Measurements from ENCODE around the gene KLHL35.
A peak's percentile ranks its signal among the peaks of the same experiment; 100 is the strongest.

The KLHL35 gene

GRCh38 chr11:75443043-75443442, 10.0 kb upstream of the KLHL35 start:
- no peak for DNase-seq (ENCODE audit: extremely low read depth in 1 of 2, low read depth in 1 of 2)

GRCh38 chr11:75442161-75442885, 9.3 kb upstream of the KLHL35 start:
- DNase-seq (ENCODE audit: extremely low read depth in 1 of 2, low read depth in 1 of 2) = no peak

DNA sequence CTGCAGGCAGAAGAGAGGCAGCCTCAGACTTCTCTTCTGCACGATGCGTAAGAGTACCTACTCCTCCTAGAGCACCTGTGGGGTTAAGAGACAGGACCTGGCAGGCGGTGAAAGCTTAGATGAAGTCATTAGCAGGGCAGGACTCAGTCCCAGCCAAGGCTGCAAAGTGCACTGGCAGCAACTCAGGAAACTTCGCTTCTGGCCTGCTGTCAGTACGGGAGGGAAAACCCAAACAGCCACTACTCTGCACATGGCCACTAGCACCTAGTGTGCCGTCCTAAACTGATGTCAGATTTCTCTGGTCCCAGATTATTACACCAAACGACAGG, 8.8 kb upstream of the KLHL35 start:
- DNase-seq (ENCODE audit: extremely low read depth in 1 of 2, low read depth in 1 of 2) = no peak

DNA sequence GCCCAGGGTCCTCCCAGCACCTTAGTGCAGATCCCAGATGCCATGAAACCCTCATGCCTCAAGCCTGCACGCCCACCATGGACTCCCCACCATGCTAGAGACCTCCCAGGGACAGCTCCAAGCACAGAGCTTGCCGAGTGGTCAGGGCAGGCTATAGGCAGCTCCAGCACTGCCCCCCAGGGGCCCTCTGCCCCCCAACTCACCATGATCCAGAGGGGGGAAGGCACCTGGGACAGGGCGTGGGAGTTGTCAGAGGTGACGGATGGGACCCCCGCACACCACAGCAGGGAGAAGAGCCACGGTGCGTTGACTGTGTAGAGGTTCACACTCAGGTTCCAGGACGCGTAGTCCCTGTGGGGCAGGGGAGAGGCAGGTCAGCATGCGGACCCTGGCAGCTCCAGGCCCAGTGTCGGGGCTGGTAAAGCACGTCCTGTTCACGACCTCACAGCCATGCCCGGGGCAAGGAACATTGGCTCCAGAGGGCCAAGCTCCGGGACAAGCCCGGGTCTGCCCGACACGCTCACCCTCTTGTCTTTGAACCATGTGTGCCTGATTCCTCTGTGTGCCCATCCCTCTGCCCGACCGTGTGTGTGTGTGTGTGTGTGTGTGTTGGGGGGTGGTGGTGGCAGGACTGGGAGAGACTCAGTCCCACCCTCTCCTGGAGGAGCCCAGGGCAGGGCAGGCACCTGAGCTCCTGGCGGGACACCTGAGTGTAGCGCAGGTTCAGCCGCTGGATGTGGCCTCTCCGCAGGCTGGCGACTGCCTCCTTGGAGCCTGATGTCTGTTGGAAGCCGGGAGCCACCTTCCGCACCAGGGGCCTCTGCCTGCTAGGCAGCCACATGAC, 8.2 kb upstream of the KLHL35 start:
- no peak for DNase-seq (ENCODE audit: extremely low read depth in 1 of 2, low read depth in 1 of 2)

DNA sequence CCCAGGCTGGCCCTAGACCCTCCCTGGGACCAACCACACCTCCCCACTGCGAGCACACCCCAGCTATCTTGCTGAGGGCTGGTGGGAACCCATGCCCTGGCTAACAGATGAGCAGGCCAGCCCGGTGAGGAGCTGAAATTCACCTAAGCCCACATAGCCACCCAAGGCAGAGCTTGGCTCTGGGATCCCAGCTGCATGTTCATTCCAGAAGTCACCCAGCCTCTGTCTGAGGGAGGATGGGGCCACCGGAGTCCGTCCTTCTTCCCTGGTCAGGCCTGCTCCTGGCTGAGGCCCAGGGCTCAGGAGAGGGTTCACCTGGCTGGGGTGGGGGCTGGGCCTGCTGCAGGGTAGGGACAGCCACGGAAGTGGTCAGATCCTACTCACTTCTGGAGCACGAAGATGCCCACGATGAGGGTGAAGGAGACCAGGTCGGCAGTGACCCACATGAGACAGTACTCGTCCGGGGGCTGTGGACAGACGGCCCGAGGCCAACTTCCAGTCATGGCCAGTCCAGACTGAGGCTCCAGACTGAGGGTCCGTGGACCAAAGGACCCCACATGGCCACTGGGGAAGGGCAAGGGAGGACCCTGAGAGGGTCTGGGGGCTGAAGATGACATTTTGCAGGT, 6.6 kb upstream of the KLHL35 start:
- DNase-seq (ENCODE audit: extremely low read depth in 1 of 2, low read depth in 1 of 2) = no peak

GRCh38 chr11:75439026-75439425, 6.0 kb upstream of the KLHL35 start:
- DNase-seq (ENCODE audit: extremely low read depth in 1 of 2, low read depth in 1 of 2) = no peak

- DNase-seq (ENCODE audit: extremely low read depth in 1 of 2, low read depth in 1 of 2) = no peak
Observed at GRCh38 chr11:75437966-75438659, 5.1 kb upstream of the KLHL35 start.

DNA sequence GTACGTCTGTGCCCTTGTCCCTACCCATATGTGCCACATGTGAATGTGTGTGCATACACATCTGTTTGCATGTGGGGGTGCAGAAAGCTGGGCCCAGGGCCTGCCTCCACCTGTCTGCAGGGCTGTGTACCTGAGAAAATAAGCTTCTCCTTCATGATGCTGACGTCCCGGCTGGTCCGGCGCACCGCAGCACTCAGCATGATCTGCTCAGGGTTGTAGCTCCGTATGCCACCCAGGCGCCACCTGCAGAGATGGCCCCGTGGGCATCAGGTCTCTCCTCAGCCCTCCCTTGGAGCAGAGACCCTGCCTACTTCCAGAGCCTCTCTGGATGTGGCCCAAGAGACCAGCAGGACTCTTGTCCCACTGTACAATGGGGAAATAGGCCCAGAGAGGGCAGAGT, 3.8 kb upstream of the KLHL35 start:
- no peak for DNase-seq (ENCODE audit: extremely low read depth in 1 of 2, low read depth in 1 of 2)

- no peak for DNase-seq (ENCODE audit: extremely low read depth in 1 of 2, low read depth in 1 of 2)
Observed at GRCh38 chr11:75435571-75435925, 2.5 kb upstream of the KLHL35 start.

DNA sequence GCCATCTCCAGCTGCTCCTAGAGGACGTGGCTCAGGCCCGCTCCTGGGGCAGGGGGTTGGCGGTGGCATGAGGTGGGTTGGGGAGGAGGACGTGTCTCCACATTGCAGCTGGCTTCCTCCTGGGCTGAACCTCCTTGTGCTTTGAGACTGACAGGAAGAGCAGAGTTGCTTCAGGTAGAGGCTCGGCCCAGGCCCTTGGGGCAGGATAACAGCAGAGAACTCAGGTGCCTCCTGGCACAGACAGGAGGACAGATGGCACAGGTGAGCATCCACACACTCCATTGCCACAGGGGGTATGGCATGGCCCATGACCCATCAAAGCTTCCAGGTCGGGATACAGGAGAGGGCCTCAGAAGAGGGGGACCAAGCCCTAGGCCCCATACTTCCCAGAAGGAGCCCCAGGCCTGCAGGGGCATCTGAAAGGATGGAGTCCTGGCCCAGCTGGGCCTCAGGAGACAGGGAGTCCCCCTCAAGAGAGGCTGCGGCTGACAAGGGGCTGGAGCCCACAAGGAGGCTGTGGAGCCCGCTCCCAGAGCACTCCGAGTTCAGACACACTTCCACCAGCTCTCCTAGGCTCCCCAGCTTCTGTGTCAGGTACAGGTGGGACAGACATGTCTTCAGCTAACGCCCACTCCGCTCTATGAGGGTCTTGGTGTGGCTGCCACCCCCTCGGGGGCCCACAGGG, 2.0 kb upstream of the KLHL35 start:
- no peak for DNase-seq (ENCODE audit: extremely low read depth in 1 of 2, low read depth in 1 of 2)

DNA sequence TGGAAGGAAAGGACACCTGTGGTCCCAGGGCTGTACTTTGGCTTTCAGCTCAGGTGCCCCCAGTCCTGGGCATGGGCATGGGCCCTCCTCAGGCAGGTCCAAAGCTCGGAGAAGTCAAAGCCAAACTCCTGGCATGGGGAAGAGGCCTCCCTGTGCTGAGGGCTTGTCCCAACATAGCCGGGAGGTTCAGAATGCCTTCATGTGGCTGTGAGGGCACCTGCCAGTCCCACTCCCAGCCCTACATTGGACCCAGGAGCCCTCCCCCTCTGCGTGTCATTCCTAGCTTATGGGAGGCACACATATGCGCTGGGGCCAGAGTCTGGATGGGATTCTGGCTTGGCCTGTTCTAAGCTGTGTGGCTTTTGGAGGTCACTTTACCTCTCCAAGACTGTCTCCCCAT, 1.0 kb upstream of the KLHL35 start:
- no peak for DNase-seq (ENCODE audit: extremely low read depth in 1 of 2, low read depth in 1 of 2)

GRCh38 chr11:75433443-75433842, 440 bp upstream of the KLHL35 start:
- no peak for DNase-seq (ENCODE audit: extremely low read depth in 1 of 2, low read depth in 1 of 2)

DNA sequence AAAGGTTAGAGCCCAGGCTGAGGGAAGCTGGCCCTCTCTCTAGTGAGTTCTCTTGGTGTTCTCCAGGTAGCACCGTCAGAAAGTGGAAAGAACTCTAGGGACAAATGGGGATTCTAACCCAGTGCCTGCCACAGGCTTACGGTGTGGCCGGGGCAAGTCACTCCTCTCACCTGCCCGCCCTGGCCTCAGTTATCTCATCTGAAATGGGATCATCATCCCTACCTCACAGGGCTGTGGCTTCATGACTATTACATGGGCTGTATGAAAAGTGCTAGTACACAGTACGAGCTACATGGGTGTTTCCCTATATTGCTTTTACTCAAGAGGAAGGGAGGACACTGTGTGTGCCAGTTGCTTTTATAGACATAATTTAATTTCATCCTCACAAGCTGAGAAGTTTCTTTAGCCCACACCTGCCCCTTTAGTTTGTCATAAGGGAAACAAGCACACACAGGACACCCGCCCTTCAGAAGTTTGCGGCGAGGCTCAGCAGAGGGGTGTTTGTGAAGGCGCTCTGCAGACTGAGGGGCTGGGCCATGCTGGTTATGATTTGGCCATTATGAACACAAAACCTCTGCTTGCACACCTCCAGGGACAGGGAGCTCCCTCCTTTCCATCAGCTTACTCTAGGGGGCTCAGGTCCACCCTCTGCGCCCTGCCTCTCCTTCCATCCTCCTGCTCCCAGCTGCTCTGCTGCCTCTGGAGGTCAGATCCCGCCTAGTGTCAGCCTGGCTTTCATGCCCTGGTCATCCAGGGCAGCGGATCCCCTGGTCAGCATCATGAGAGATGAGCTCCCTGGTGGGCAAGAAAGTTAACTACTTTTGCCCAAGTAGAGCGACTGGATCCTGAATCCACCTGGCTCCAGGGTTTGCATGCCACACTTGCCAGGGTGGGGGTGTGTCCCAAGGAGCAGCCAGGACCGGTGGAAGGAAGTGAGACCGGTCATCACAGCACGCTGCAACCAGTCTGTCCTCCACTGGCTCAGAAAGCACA, 1.2 kb downstream of the KLHL35 start:
- no peak for DNase-seq (ENCODE audit: extremely low read depth in 1 of 2, low read depth in 1 of 2)

GRCh38 chr11:75430714-75431532, 2.1 kb downstream of the KLHL35 start:
- no peak for DNase-seq (ENCODE audit: extremely low read depth in 1 of 2, low read depth in 1 of 2)

GRCh38 chr11:75429902-75430713, 2.9 kb downstream of the KLHL35 start:
- DNase-seq (ENCODE audit: extremely low read depth in 1 of 2, low read depth in 1 of 2) = peak; percentile 29 to 32

- no peak for DNase-seq (ENCODE audit: extremely low read depth in 1 of 2, low read depth in 1 of 2)
Observed at GRCh38 chr11:75429641-75429901, 3.4 kb downstream of the KLHL35 start.

DNA sequence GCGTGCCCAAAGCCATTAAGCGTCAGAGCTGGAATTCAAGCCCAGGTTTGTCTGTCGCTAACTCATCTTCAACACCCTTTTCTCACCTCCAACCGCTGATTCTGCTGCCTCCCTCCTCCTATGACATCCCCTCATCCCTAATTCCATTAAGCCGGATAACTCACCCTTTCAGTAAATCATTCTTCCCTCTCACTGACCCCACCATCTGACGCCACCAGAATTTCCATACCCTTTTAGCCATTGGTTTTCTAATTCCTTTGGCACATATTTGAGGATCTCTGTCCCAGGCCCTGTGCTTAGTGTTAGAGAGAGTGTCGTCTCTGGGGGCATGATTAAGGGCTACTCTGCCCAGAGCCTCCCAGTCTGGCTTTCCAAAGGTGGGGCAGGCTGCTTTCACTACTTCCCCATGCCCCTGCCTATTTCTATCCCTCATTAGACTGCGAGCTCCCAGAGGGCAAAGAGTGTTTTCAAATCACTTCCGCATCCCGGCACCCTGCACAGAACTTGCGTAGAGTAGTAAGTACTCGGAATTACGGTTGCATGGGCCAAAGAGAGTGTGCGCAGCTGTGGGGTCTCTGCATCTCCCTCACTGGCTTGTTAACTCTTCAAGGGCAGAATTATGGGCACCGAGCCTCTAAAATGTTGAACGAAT, 3.9 kb downstream of the KLHL35 start:
- no peak for DNase-seq (ENCODE audit: extremely low read depth in 1 of 2, low read depth in 1 of 2)

DNA sequence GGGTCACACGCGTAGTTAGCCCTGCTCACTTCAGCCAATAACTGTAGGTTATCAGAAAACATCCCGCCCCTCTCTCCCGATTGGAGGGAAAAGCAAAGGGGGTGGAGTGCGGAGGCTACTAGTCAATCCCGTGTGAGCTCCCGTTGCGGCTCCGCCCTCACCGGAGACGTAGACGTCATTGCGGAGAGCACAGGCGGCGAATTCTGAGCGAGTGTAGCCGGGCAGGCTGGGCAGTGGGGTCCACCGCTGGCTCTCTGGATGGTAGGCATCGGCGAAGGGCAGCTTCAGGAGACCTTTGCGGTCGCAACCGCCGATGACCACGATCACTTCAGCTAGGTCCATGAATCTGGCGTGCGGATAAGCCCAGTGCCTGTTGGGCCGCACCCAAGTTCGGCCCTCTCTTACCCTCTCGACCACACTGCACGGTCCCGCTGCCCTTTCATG, 4.7 kb downstream of the KLHL35 start:
- peak in 1 of 2 donors; percentile 72 for DNase-seq (ENCODE audit: extremely low read depth in 1 of 2, low read depth in 1 of 2)

All from stimulated activated CD8-positive, alpha-beta memory T cell treated with anti-CD3 and anti-CD28 coated beads, Interleukin-7, amount 100 ng/mL, for 48 hours (primary cell).